ENCODE measurements around the gene PDE8A.
"Not testable (repeated sequence)": the region's sequence is repeated elsewhere in the genome, so short reads cannot be mapped to it uniquely, and the experiment has no call there.

The PDE8A gene

GRCh38 chr15:84992157-84992944, 10.7 kb downstream of the PDE8A start:
- no peak for DNase-seq

GRCh38 chr15:84996055-84996454, 14.4 kb downstream of the PDE8A start:
- no peak for DNase-seq

DNA sequence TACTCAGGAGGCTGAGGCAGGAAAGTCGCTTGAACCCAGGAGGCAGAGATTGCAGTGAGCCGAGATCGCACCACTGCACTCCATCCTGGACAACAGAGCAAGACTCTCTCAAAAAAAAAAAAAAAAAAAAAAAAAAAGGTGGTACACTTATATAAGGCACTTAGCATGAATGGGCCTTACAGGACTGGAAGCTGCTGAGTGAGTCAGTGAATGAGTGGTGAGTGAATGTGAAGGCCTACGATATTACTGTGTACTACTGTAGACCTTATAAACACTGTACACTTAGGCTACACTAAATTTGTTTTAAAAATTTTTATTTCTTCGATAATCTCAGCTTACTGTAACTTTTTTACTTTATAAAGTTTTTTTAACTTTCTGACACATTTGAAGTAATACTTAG, 15.1 kb downstream of the PDE8A start:
- not testable (repeated sequence) for DNase-seq

- DNase-seq = not testable (repeated sequence)
These were observed 15.6 kb downstream of the PDE8A start for GRCh38 chr15:84997214-84997613.

GRCh38 chr15:85000189-85000864, 18.7 kb downstream of the PDE8A start:
- no peak for DNase-seq

- no peak for DNase-seq
These were observed 19.3 kb downstream of the PDE8A start for GRCh38 chr15:85000937-85001336.

GRCh38 chr15:85002517-85002916, 20.9 kb downstream of the PDE8A start:
- no peak for DNase-seq

DNA sequence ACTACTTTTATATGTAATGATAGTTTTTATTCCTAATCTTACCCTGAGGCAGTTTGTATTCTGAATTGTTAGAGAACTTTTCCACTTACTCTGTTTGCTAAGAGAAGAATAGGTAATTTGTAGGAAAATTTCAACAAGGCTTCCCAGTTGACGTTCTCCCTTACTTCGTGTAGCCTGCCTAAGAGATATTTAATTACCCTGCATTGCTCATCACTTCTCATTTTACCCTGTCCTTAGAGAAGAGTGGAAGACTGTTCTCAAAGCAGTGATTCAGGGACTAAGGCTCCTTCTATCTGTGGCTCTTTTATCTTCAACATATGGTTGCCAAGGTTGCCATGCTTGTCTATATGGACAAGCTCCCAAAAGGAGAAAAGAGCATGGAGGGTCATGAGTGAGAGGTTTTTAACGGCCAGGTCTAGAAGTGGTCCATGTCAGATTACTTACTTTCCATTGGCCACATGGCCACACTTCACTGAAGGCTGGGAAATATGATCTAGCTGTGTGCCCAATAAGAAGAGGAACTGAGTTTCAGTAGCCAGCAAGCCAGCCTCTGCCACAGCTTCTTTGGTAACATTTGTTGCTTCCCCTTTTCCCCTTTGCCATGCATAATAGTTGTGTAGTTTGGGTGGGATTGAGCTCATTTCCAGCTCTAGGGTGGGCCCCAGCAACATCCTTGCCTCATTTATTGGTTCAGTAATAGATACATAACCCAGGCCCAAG, 22.1 kb downstream of the PDE8A start:
- DNase-seq = no peak

- no peak for DNase-seq
These were observed 22.9 kb downstream of the PDE8A start for GRCh38 chr15:85004550-85004949.

DNA sequence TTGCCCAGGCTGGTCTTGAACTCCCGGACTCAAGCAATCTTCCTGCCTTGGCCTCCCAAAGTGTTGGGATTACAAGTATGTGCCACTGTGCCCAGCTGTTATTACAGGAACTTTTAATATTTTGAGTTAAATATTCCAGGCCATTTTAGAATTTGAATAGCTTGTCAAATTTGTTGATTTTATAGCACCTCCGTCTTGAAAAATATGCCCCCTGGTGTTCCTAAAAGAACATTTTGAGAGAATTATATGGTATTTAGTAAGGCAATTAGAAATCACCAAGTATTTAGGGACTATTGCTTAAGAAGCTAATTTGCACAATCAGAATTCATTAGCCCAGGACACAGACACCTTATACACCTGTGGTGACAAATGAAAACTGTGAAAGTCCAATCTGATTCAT, 23.7 kb downstream of the PDE8A start:
- DNase-seq = no peak

DNA sequence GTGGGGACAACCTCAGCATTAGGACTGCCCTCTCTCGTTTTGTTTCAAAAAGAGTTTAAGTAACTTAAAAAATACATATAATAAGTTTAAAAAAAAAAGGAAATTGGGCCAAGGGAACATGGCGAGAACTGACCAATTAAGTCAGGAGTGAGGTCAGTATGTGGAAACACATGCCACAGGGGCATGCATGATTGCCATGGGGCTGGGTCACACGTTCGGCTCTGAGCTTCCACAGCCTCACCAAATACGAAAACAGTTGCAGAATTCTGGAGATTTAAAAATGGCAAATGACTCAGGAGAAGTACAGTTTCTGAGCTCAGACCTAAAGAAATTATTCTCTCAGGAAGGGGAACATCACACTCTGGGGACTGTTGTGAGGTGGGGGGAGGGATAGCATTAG, 24.1 kb downstream of the PDE8A start:
- DNase-seq = no peak

DNA sequence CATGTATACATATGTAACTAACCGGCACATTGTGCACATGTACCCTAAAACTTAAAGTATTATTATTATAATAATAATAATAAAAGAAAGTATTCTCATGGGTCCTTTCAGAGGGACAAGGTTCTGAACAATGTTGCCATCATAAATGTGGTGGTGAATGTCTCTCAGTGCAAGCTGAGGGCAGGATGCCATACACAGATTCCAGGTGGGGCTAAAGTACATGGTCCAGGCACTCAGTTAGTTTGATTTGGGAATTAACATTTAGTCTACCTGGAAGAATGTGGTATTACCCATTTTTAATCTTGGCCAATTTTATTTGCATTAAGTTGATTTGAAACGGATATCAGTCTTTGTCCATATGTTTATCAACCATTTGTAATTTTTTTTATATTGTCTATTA, 24.5 kb downstream of the PDE8A start:
- no peak for DNase-seq

DNA sequence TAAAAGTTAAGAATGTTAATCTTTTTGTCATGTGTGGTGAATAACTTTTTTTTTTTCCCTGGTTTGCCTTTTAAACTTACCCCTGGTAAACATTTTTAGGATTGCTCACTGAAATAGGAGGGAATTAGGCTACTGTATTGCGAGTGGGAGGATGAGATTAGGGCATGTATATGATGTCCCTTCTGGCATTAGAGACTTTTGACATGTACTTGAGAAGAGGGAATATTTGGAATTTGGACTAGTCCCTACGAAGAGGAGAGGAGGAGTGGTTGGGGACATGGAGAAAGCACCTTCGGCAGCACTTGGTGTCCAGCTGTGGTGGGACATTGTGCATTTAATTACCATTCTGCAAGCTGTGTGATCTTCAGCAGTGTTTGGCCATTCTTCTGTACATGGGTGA, 25.0 kb downstream of the PDE8A start:
- no peak for DNase-seq

GRCh38 chr15:85007137-85007536, 25.5 kb downstream of the PDE8A start:
- DNase-seq = no peak

DNA sequence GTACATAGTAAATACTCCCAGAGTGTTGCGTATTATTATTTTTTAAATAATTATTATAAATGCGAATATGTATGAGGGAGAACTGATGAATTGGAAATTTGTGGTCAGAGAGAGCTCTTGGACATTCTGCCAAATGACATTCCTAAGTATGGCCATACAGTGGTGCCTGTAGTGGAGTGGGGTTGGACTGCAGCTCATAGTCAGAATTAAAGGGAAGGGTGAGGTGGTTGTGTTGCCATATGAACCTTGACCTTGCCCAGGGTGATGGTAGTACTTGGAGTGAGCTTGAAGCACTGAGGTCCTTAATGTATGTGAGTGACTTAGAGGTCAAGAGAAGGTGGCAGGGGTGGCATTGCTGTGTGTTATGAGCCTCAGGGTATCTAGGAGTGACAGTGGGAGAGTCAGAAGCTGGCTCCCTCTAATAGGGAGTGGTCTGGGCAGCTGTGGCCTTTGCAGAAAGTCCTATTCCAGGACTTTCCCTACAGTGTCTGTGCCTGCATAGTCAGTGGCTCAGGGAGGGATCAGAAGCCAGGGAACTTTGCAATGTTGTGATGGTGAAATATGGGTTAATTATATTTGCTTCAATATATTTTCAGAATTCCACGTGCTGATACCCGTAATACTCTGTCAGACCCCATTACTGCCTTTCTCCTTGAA, 26.2 kb downstream of the PDE8A start:
- DNase-seq = no peak

DNA sequence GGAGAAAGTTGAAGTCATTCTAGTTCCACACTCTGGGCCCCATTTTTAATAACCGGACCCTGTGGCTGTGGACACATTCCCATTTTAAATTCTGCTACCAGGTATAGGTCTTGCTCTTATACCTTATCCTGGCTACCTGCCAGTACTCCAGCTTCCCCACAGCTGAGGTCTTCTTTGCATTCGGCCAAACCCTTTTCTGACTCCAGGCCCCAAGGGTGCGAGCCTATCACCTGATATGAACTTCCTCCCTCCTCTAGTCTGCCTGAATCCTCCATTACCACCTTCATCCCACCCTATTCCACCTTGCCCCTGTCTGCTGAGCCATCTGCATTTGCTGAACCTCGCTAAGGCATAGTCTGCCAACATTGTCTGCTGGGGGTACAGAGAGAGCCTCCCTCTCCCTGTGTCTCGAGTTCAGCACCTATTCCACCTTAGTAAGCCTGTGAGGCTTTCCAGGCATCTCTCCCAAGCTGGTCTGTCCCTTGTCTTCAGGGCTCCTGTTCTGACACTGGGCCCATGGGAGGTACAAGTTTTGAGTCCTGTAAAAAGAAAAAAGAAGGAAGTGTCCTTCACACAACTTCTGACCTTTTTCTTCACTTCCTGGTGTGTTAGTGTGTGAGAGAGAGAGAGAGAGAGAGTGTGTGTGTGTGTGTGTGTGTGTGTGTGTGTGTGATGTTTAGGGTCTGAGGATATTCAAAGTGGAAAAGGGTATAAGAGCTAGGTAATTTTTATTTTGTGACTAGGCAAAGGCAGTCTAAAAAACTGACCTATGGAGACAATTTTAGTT, 27.0 kb downstream of the PDE8A start:
- no peak for DNase-seq

- DNase-seq = no peak
These were observed 27.8 kb downstream of the PDE8A start for GRCh38 chr15:85009435-85009834.

- DNase-seq = no peak
These were observed 28.4 kb downstream of the PDE8A start for GRCh38 chr15:85010071-85010385.

DNA sequence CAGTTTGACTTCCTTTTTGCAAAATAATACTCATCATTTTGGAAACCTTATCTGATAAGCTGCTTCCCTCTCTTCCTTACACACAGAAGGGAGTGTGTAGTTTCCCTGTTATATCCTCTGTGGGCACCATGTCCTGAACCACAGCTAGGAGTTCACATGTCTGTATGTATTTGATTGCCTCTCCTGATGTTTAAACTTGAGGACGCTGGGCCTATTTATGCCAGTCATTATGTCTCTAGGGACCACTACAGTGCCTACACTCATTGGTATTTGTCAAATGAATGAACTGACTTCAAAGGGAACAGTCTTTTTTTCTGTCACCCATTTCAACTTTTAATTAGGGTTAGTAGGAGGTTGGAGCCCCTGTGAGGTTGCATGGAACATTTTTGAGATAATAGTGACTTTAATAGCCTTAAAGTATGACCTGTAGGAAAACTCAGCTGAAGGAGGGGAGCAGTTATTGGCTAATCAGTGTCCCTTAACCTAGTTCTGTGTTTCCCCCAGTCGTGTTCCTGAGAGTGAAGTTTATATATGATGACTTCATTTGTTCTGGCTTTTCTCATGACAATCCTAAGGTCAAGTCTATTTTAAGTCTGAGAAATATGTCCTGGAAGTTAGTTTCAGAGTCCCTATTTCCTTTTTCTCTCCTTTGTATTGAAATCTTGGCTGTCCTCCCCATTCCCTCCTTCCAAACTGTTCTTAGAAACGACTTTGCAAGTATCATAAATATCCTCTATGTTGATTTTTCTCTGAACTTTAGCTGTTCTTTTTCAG, 28.9 kb downstream of the PDE8A start:
- peak; percentile 41 for DNase-seq

DNA sequence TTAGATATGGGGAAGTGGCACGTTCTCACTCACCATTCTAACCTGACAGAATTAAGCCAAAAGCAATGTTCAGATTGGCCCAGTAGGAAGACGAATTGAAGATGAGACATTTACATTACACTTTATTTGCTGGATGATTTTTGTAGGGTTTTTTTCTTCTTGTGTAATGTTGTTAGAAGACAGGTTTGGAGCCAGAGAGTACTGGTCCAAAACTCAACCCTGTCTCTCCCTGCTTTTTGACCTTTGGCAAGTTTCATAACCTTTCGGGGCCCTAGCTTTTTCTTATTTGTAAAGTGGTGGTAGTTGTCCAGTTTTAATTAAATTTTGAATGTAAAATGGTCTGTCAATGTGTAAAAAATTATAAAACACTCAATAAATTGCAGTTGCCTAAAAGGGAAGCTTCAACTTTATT, 29.5 kb downstream of the PDE8A start:
- DNase-seq = no peak

DNA sequence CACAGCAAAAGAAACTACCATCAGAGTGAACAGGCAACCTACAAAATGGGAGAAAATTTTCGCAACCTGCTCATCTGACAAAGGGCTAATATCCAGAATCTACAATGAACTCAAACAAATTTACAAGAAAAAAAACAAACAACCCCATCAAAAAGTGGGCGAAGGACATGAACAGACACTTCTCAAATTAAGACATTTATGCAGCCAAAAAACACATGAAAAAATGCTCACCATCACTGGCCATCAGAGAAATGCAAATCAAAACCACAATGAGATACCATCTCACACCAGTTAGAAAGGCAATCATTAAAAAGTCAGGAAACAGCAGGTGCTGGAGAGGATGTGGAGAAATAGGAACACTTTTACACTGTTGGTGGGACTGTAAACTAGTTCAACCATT, 30.1 kb downstream of the PDE8A start:
- DNase-seq = not testable (repeated sequence)

GRCh38 chr15:85013785-85014184, 32.1 kb downstream of the PDE8A start:
- DNase-seq = no peak
